HG03571 (cell line): ENCODE results near the gene CYP3A5.
"Not testable (repeated sequence)": the region's sequence is repeated elsewhere in the genome, so short reads cannot be mapped to it uniquely, and the experiment has no call there.

ENCODE experiments used
- ATAC-seq: cut with Tn5 transposase; IDR thresholded peaks from one replicate; pipeline ENCODE4 v1.9.1; 2021; ENCODE audit not compliant: unreplicated experiment

The CYP3A5 gene

GRCh38 chr7:99643464-99643863 lies 36.3 kb downstream of the CYP3A5 start:
- no peak for ATAC-seq

GRCh38 chr7:99642027-99642426 lies 37.8 kb downstream of the CYP3A5 start:
- no peak for ATAC-seq

GRCh38 chr7:99639267-99639666 lies 40.5 kb downstream of the CYP3A5 start:
- no peak for ATAC-seq

GRCh38 chr7:99638731-99639130 lies 41.1 kb downstream of the CYP3A5 start:
- no peak for ATAC-seq

- not testable (repeated sequence) for ATAC-seq
Measured at GRCh38 chr7:99637414-99637813, 42.4 kb downstream of the CYP3A5 start.

- no peak for ATAC-seq
Measured at GRCh38 chr7:99631295-99632109, 48.3 kb downstream of the CYP3A5 start.

GRCh38 chr7:99629643-99630042 lies 50.2 kb downstream of the CYP3A5 start:
- ATAC-seq, result no peak

GRCh38 chr7:99628471-99629465 lies 51.0 kb downstream of the CYP3A5 start:
- no peak for ATAC-seq

- ATAC-seq, result no peak
Measured at GRCh38 chr7:99627513-99627912, 52.3 kb downstream of the CYP3A5 start.

- ATAC-seq, result no peak
Measured at GRCh38 chr7:99626661-99627060, 53.1 kb downstream of the CYP3A5 start.

GRCh38 chr7:99625961-99626360 lies 53.8 kb downstream of the CYP3A5 start:
- no peak for ATAC-seq

GRCh38 chr7:99625321-99625720 lies 54.5 kb downstream of the CYP3A5 start:
- ATAC-seq, result no peak

- no peak for ATAC-seq
Measured at GRCh38 chr7:99624484-99624883, 55.3 kb downstream of the CYP3A5 start.

- no peak for ATAC-seq
Measured at GRCh38 chr7:99623702-99624447, 55.9 kb downstream of the CYP3A5 start.

GRCh38 chr7:99623091-99623693 lies 56.6 kb downstream of the CYP3A5 start:
- no peak for ATAC-seq

GRCh38 chr7:99622596-99622995 lies 57.2 kb downstream of the CYP3A5 start:
- no peak for ATAC-seq

- no peak for ATAC-seq
Measured at GRCh38 chr7:99621271-99621670, 58.5 kb downstream of the CYP3A5 start.

- ATAC-seq, result no peak
Measured at GRCh38 chr7:99619571-99620130, 60.1 kb downstream of the CYP3A5 start.

- ATAC-seq, result no peak
Measured at GRCh38 chr7:99618726-99619125, 61.1 kb downstream of the CYP3A5 start.

GRCh38 chr7:99617192-99617781 lies 62.5 kb downstream of the CYP3A5 start:
- ATAC-seq, result no peak
